Hepatocyte (in vitro differentiated cells): ENCODE results near the gene S100A16. TPM values are rescaled to one million over a fixed set of nuclear protein-coding genes. Genes with fewer than 3 reads are reported as not detected.

ENCODE experiments used
- DNase-seq: peaks from one replicate; pipeline ENCODE4 v3.0.0-alpha.2; 2016; ENCODE audit warnings: low spot score
- H2AFZ ChIP-seq: fragments of 200-600 bp; sonication (generic); 2 replicates; pipeline ENCODE4 v1.6.0; 2016; ENCODE audit warnings: antibody characterized with exemption, mild to moderate bottlenecking
- H3K27ac ChIP-seq: fragments of 200-600 bp; sonication (generic); 2 replicates; pipeline ENCODE4 v1.5.1; 2016; ENCODE audit warnings: mild to moderate bottlenecking
- H3K27me3 ChIP-seq: fragments of 200-600 bp; sonication (generic); 2 replicates; pipeline ENCODE4 v1.6.1; 2016
- H3K36me3 ChIP-seq: fragments of 200-600 bp; sonication (generic); replicated peaks from 2 replicates; pipeline ENCODE4 v1.5.1; 2016; ENCODE audit warnings: low read depth; ENCODE audit not compliant: insufficient read depth
- H3K4me1 ChIP-seq: fragments of 200-600 bp; sonication (generic); 2 replicates; pipeline ENCODE4 v1.5.1; 2016; ENCODE audit warnings: mild to moderate bottlenecking, moderate library complexity; ENCODE audit not compliant: insufficient read depth
- H3K4me2 ChIP-seq: fragments of 200-600 bp; sonication (generic); 2 replicates; pipeline ENCODE4 v1.6.0; 2016
- H3K4me3 ChIP-seq: fragments of 200-600 bp; sonication (generic); 2 replicates; pipeline ENCODE4 v1.5.1; 2016; ENCODE audit warnings: mild to moderate bottlenecking
- H3K79me2 ChIP-seq: fragments of 200-600 bp; sonication (generic); 2 replicates; pipeline ENCODE4 v1.6.0; 2017; ENCODE audit warnings: mild to moderate bottlenecking
- H3K9me2 ChIP-seq: fragments of 200-600 bp; sonication (generic); replicated peaks from 2 replicates; pipeline ENCODE4 v1.6.0; 2017; ENCODE audit warnings: mild to moderate bottlenecking; ENCODE audit not compliant: insufficient read depth
- H3K9me3 ChIP-seq: fragments of 200-600 bp; sonication (generic); 2 replicates; pipeline ENCODE4 v1.5.1; 2016; ENCODE audit warnings: low read depth, mild to moderate bottlenecking
- H4K20me1 ChIP-seq: fragments of 200-600 bp; sonication (generic); 2 replicates; pipeline ENCODE4 v1.6.0; 2016; ENCODE audit warnings: mild to moderate bottlenecking; ENCODE audit not compliant: insufficient read depth, poor library complexity, severe bottlenecking
- CTCF ChIP-seq: fragments of 200-600 bp; sonication (generic); IDR thresholded peaks from 2 replicates; pipeline ENCODE4 v1.5.1; 2016; ENCODE audit warnings: antibody characterized with exemption, mild to moderate bottlenecking; ENCODE audit not compliant: poor library complexity
- EZH2 ChIP-seq: fragments of 200-600 bp; sonication (generic); IDR thresholded peaks from 2 replicates; pipeline ENCODE4 v1.6.1; 2016; ENCODE audit warnings: antibody characterized with exemption, mild to moderate bottlenecking, borderline replicate concordance
- EZH2phosphoT487 ChIP-seq: fragments of 200-600 bp; sonication (generic); IDR thresholded peaks from one replicate; pipeline ENCODE4 v1.6.1; 2018; ENCODE audit warnings: antibody characterized with exemption, mild to moderate bottlenecking, low read depth, moderate library complexity; ENCODE audit not compliant: unreplicated experiment, severe bottlenecking
- WGBS: methylation state at CpG from one replicate; pipeline ENCODE4 v1.1.6; 2016; ENCODE audit warnings: low lambda C conversion rate; ENCODE audit errors: missing lambda C conversion rate; 5-methylcytosine and 5-hydroxymethylcytosine counted together
- polyA plus RNA-seq: library from polyadenylated mRNA; unstranded; fragments of >200 nt; fragmentation: Nextera tagmentation; extraction: Ambion mirVana; gene quantifications from 2 replicates; pipeline ENCODE4 v1.2.1, GENCODE V29; 2016
- total RNA-seq: library from RNA; depleted of rRNA; stranded (reverse); fragments of >200 nt; gene quantifications from 2 replicates; pipeline ENCODE4 v1.2.3, GENCODE V29; 2014

The S100A16 gene
- total and polyA plus RNA-seq, 2 experiments from 2014 or later: 103 to 155 TPM

- H4K20me1 ChIP-seq: peaks cover 31% of the 10 kb centered on the region
- no peaks in the 10 kb centered on the region for H3K27me3 ChIP-seq
- no peak for DNase-seq
- peaks cover 39% of the 10 kb centered on the region for H3K79me2 ChIP-seq
- peak overlapping the region; percentile 49 for H3K4me2 ChIP-seq
- H3K9me3 ChIP-seq: no peaks in the 10 kb centered on the region
- no peaks in the 10 kb centered on the region for H3K9me2 ChIP-seq
- H3K4me3 ChIP-seq: no peak overlapping the region
- H3K4me1 ChIP-seq: peaks cover 21% of the 10 kb centered on the region
- no peak for TF ChIP-seq EZH2
- TF ChIP-seq EZH2phosphoT487: no peak
- no peak for TF ChIP-seq CTCF
- peak overlapping the region; percentile 50 for H3K27ac ChIP-seq
- H3K36me3 ChIP-seq: no peaks in the 10 kb centered on the region
- H2AFZ ChIP-seq: no peak overlapping the region
- WGBS: 67% methylated on average over 18 of the region's 18 CpGs
Observed at GRCh38 chr1:153633161-153633753, 20.3 kb upstream of the S100A16 start.

- Histone ChIP-seq H3K4me1 (peaks cover 37% of the 10 kb centered on the region), H3K79me2 (peaks cover 23% of the 10 kb centered on the region), H3K27me3 (no peaks in the 10 kb centered on the region), H3K4me3 (no peak overlapping the region), H3K9me3 (no peaks in the 10 kb centered on the region), H3K9me2 (no peaks in the 10 kb centered on the region), H3K4me2 (no peak overlapping the region), H4K20me1 (peaks cover 20% of the 10 kb centered on the region), H3K36me3 (no peaks in the 10 kb centered on the region), H3K27ac (peak overlapping the region; percentile 40), H2AFZ (no peak overlapping the region)
- DNase-seq: no peak
- WGBS: 71% methylated on average over 10 of the region's 10 CpGs
- TF ChIP-seq EZH2: no peak
- no peak for TF ChIP-seq CTCF
- TF ChIP-seq EZH2phosphoT487: no peak
Observed at GRCh38 chr1:153631047-153632022, 18.4 kb upstream of the S100A16 start.

GRCh38 chr1:153630384-153630783 lies 17.4 kb upstream of the S100A16 start:
- Histone ChIP-seq H4K20me1 (peaks cover 10% of the 10 kb centered on the region), H2AFZ (no peak overlapping the region), H3K4me1 (peaks cover 41% of the 10 kb centered on the region), H3K4me2 (no peak overlapping the region), H3K27ac (peak overlapping the region; percentile 40), H3K27me3 (no peaks in the 10 kb centered on the region), H3K9me3 (no peaks in the 10 kb centered on the region), H3K36me3 (no peaks in the 10 kb centered on the region), H3K9me2 (no peaks in the 10 kb centered on the region), H3K79me2 (peaks cover 22% of the 10 kb centered on the region), H3K4me3 (no peak overlapping the region)
- no peak for DNase-seq
- no peak for TF ChIP-seq CTCF
- no peak for TF ChIP-seq EZH2
- TF ChIP-seq EZH2phosphoT487: no peak
- WGBS: 86% methylated on average over 7 of the region's 7 CpGs
